Kidney (tissue), 14 donors: Measurements from ENCODE around the gene MYMK. TPM values are rescaled to one million over a fixed set of nuclear protein-coding genes. Genes with fewer than 3 reads are reported as not detected.

ENCODE experiments used
- DNase-seq, 5 donors: peaks; one replicate each; pipeline ENCODE4 v3.0.0-alpha.2; 2013 to 2020
- FAIRE-seq: peaks from 2 replicates; lab custom pipeline; 2012; peaks lifted over from hg19 to GRCh38; lab: Jason Lieb, UNC
- H3K27ac ChIP-seq, 2 donors: one replicate each; pipeline ENCODE4 v1.7.0; 2013; ENCODE audit warnings: low read depth in 2 of 2, low read length in 2 of 2, inconsistent platforms in 1 of 2
- H3K27me3 ChIP-seq: one replicate; pipeline ENCODE4 v1.7.1; 2013; ENCODE audit warnings: low read length, inconsistent platforms; ENCODE audit not compliant: control insufficient read depth, insufficient read depth
- H3K36me3 ChIP-seq, 3 donors: one replicate each; pipeline versions ENCODE4 v1.7.0 to v1.7.1; 2013; ENCODE audit warnings: low read length in 3 of 3, control low read depth in 1 of 3, inconsistent platforms in 1 of 3; ENCODE audit not compliant: insufficient read depth in 3 of 3, control insufficient read depth in 2 of 3
- H3K4me1 ChIP-seq, 3 donors: one replicate each; pipeline versions ENCODE4 v1.7.0 to v1.7.1; 2013; ENCODE audit warnings: low read length in 3 of 3, inconsistent platforms in 1 of 3, low read depth in 1 of 3; ENCODE audit not compliant: control insufficient read depth in 2 of 3, insufficient read depth in 2 of 3
- H3K4me3 ChIP-seq, 3 donors: one replicate each; pipeline versions ENCODE4 v1.7.0 to v1.8.1; 2013; ENCODE audit warnings: low read length in 3 of 3, control low read depth in 1 of 3, inconsistent platforms in 1 of 3
- H3K9ac ChIP-seq, 3 donors: one replicate each; pipeline versions ENCODE4 v1.7.0 to v1.7.1; 2013; ENCODE audit warnings: low read length in 3 of 3, control low read depth in 1 of 3, inconsistent platforms in 1 of 3
- H3K9me3 ChIP-seq, 3 donors: one replicate each; pipeline versions ENCODE4 v1.7.0 to v1.7.1; 2013; ENCODE audit warnings: low read length in 3 of 3, control low read depth in 1 of 3, inconsistent platforms in 1 of 3; ENCODE audit not compliant: control insufficient read depth in 2 of 3, insufficient read depth in 1 of 3
- intact Hi-C: fragments of 100-400 bp; cut with DNase I; formaldehyde crosslinking; loops from one replicate; pipeline ENCODE4 v1.11.1; 2022
- polyA plus RNA-seq: library from polyadenylated mRNA; stranded (reverse); fragments of 350-450 nt; fragmentation: Illumina TruSeq; extraction: RNeasy Lipid Tissue Mini Kit (QIAGEN cat#74804); gene quantifications from one replicate; pipeline ENCODE4 v1.2.3, GENCODE V29; 2014; ENCODE audit warnings: low read depth, low replicate concordance; ENCODE audit not compliant: insufficient read depth
- total RNA-seq: library from RNA; stranded (reverse); fragmentation: NEBNext Ultra II Directional; extraction: Animal tissue kit (Norgen Biotek cat#: 25700); gene quantifications from one replicate; pipeline ENCODE4 v1.2.1, GENCODE V29; 2021
- TF ChIP-seq, protein P1 (sequence below): IDR thresholded peaks from 3 replicates; pipeline ENCODE4 v1.5.1; 2012; ENCODE audit warnings: mild to moderate bottlenecking, moderate library complexity, borderline replicate concordance; ENCODE audit not compliant: insufficient read depth; ENCODE audit errors: extremely low read depth
- donor health status: control.
- donor health status: control.
- donor health status: control.
- donor health status: control.
- donor health status: control.
- donor health status: DM: yes; HTN: yes; CAD: no.
- donor health status: Normal renal cell carcinoma (clear cell type).

MYMK gene
- total and polyA plus RNA-seq, 2 donors from 2014 or later = not detected

DNA sequence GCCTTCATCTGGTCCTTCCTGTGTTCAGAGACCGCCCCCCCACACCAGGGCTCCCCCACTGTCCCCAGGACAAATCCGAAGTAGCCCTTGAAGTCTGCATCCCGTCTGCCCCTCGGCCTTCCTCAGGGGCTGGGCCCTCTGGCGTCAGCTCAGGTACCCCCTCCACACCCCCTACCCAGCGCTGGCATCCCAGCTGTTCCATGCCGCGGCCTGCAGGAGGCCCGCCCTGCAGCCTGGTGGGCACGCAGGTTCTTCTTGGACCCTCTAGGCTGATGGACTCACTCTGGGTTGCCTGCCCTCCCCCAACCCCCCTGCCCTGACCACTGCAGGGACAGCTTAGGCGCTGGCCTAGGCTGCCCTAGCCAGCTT is 52.5 kb downstream of the MYMK start:
- Histone ChIP-seq H3K27ac (no peak overlapping the region), H3K36me3 (peaks cover 0 to 7% (median 0%) of the 10 kb centered on the region in 3 donors), H3K27me3 (no peaks in the 10 kb centered on the region), H3K9me3 (no peaks in the 10 kb centered on the region), H3K9ac (no peak overlapping the region), H3K4me1 (no peaks in the 10 kb centered on the region), H3K4me3 (no peak overlapping the region)
- DNase-seq (peak in 1 of 5 donors; percentile 69), FAIRE-seq (no peak)
- intact Hi-C loops = no loop called here
- TF ChIP-seq, protein P1, sequence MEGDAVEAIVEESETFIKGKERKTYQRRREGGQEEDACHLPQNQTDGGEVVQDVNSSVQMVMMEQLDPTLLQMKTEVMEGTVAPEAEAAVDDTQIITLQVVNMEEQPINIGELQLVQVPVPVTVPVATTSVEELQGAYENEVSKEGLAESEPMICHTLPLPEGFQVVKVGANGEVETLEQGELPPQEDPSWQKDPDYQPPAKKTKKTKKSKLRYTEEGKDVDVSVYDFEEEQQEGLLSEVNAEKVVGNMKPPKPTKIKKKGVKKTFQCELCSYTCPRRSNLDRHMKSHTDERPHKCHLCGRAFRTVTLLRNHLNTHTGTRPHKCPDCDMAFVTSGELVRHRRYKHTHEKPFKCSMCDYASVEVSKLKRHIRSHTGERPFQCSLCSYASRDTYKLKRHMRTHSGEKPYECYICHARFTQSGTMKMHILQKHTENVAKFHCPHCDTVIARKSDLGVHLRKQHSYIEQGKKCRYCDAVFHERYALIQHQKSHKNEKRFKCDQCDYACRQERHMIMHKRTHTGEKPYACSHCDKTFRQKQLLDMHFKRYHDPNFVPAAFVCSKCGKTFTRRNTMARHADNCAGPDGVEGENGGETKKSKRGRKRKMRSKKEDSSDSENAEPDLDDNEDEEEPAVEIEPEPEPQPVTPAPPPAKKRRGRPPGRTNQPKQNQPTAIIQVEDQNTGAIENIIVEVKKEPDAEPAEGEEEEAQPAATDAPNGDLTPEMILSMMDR = no peak

DNA sequence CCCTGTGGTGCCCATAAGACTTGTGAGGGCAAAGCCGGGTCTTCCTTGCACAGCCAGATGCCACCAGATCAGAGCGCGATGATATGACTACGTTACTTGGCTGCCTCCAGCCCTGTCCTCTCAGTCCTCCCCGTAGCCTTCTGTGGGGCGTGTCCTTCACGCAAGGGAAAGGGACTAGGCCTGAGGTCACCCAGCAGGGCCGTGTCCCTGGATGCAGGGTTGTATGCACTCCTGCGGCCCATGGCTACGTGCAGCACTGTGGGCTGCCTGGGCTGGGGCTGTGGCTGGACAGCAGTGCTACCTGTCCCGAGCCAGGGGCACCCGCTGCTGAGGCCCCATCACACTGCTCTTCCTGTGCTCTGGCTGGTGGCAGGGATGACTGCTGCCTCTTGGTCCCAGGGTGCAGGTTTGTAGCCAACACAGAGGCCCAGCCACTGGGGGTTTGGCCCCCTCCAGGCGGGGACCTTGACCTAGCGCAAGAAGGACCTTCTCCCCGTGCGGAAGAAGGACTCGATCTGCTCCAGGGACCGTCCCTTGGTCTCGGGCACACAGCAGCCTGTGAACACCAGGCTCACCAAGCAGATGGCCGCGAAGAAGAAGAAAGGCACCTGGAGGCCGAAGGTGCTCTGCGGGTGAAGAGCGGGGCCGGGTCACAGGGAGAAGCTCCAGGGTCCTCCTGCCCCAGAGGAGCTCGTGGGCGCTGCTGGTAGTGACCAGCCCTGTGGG is 53.0 kb downstream of the MYMK start:
- DNase-seq (no peak), FAIRE-seq (no peak)
- no peak overlapping the region for H3K4me3 ChIP-seq
- no peaks in the 10 kb centered on the region for H3K9me3 ChIP-seq
- H3K27me3 ChIP-seq = no peaks in the 10 kb centered on the region
- H3K36me3 ChIP-seq = peaks cover 0 to 7% (median 0%) of the 10 kb centered on the region in 3 donors
- TF ChIP-seq, protein P1 = no peak
- H3K27ac ChIP-seq = no peak overlapping the region
- intact Hi-C loops = no loop called here
- H3K4me1 ChIP-seq = no peaks in the 10 kb centered on the region
- H3K9ac ChIP-seq = no peak overlapping the region

DNA sequence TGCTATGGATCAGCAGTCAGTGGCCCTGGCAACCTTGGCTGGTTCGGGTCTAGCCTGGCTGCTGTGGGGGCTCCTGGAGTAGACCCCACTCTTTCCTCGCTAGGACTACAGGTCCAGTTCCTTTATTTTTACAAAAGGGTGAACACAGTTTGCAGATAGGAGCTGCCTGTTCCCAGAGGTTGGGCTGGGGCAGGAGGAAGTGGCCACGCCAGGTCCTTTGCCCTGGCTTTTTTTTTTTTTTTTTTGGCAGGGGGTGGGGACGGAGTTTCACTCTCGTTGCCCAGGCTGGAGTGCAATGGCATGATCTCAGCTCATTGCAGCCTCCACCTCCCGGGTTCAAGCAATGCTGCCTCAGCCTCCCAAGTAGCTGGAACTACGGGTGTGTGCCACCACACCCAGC is 53.8 kb downstream of the MYMK start:
- no peak for DNase-seq
- TF ChIP-seq, protein P1 = no peak
- Histone ChIP-seq H3K27me3 (no peaks in the 10 kb centered on the region), H3K27ac (no peak overlapping the region), H3K4me1 (no peaks in the 10 kb centered on the region), H3K4me3 (no peak overlapping the region), H3K9me3 (no peaks in the 10 kb centered on the region), H3K36me3 (peaks cover 0 to 7% (median 0%) of the 10 kb centered on the region in 3 donors), H3K9ac (no peak overlapping the region)
- intact Hi-C loops = no loop called here
- FAIRE-seq = no peak

DNA sequence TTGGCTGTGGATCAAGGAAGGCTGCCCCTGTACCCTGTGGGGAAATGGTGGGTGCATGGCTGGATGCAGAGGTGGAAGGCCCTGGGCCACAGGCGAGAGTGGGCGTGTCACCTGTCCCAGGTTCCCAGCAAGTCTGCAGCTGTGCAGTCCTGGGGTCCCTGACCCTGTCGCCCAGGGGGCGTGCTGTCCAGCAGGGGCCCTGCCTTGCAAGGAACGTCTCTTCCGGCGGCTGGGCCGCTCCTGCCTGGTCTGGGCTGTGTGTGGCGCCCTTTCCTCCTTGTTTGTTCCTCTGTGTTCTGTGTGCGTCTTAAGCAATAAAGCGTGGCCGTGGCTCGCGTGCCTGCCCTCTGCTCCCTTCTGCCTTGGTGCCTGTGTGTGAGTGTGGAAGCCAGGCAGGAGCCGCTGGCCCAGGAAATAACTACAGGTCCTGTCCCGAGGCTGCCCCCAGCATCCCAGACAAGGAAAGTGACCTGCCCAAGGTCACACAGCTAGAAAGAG is 54.3 kb downstream of the MYMK start:
- H3K9ac ChIP-seq = no peak overlapping the region
- no peak overlapping the region for H3K4me3 ChIP-seq
- H3K36me3 ChIP-seq = peaks cover 0 to 10% (median 0%) of the 10 kb centered on the region in 3 donors
- no peak for FAIRE-seq
- H3K27ac ChIP-seq = no peak overlapping the region
- peak in 1 of 5 donors; percentile 59 for DNase-seq
- TF ChIP-seq, protein P1 = no peak
- no peaks in the 10 kb centered on the region for H3K27me3 ChIP-seq
- no peaks in the 10 kb centered on the region for H3K9me3 ChIP-seq
- no peaks in the 10 kb centered on the region for H3K4me1 ChIP-seq
- intact Hi-C loops = no loop called here
